NCI-H1694 (cell line): Measurements from ENCODE around the gene ST14.
"Not testable (repeated sequence)": the region's sequence is repeated elsewhere in the genome, so short reads cannot be mapped to it uniquely, and the experiment has no call there.

ENCODE experiments used
- DNase-seq: peaks from one replicate; lab custom pipeline; 2025; lab: John Stamatoyannopoulos, UW

Gene ST14

GRCh38 chr11:130237282-130238006 lies 77.9 kb downstream of the ST14 start:
- no peak for DNase-seq

DNA sequence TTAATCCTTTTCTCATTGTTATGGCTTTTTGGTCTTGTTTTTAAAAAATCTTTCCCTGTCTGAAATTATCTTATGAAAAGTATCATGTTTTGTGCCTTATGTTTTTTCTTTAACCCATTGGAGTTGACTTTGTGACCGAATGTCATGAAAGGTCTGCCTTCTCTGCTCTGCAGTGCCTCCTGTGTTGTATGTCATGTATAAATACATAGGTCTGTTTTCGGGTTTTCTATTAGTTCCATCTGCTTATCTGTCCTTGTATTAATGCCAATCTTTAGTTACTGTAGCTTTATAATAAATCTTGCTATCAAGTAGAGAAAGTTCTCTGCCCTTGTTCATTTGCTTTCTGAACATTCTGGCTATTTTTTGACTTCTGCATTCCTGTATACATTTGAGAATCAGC lies 82.1 kb downstream of the ST14 start:
- no peak for DNase-seq

DNA sequence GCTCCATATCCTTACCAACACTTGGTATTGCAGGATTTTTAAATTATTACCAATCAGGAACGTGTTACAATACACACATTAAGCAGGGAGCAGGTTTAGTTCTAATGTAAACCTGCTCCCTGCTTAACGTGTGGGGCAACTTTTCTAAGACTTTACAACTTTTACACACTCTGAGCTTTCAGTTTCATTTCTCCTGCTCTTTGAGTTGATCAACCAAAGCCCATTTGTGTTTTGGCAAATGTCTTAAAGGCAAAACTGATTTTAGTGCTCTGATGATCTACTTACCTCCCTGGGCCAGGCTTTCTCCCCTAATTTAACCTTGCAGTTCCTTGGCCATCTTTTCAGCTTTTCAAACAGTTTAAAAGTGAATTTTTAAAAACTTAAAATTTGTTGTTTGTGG lies 84.2 kb downstream of the ST14 start:
- DNase-seq, result no peak

- no peak for DNase-seq
These were observed 85.3 kb downstream of the ST14 start for GRCh38 chr11:130244848-130245247.

DNA sequence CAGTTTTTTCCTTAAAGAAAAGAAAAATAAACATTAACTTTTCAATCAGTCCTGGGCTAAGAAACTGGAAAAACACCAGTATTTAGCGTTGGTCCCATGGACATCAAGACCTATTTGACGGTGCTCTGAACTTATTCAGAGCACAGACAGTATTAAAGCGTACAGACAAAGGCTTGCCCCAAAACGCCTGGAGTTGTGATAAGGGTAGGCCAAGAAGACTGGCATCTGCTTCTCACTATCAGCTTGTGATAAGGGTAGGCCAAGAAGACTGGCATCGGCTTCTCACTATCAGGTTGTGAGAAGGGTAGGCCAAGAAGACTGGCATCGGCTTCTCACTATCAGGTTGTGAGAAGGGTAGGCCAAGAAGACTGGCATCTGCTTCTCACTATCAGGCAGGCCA lies 85.8 kb downstream of the ST14 start:
- DNase-seq, result not testable (repeated sequence)

GRCh38 chr11:130246270-130246669 lies 86.7 kb downstream of the ST14 start:
- DNase-seq, result no peak

DNA sequence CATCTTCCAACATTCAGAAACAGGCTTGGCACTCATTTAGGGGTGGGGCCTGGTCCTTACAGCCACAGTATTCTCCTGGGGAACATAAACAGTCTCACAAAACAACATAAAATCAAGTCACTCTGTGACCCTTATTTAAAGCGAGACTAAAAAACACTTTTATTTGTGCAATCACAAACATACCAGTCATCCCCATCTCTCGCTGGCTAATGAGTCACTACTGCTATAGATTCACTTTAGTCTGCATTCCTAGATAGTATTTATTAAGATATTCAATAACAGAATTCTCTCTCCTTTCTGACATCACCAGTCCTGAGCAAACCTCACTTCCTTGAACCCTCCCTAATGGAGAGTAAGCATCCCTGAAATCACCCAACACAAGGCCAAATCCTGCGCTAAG lies 87.2 kb downstream of the ST14 start:
- DNase-seq, result no peak

DNA sequence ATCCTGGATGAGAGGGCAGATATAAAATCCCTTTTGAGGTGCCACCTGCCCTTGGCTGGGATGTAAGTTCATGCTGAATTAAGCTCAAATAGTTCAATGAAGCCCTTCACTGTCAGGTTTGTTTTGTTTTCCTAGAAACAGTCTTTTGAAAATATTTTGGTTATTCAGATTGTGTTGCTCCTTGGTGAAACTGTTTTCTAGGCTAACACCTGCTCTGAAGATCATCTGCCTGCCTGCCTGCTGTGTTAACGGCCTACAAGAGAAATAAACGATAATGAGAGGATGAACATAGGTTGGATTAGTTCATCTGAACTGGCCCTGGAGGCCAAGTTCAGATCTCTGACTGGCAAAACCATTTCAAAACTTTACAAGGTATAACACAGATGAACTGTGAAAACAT lies 87.7 kb downstream of the ST14 start:
- no peak for DNase-seq

GRCh38 chr11:130249371-130249770 lies 89.8 kb downstream of the ST14 start:
- DNase-seq, result no peak

DNA sequence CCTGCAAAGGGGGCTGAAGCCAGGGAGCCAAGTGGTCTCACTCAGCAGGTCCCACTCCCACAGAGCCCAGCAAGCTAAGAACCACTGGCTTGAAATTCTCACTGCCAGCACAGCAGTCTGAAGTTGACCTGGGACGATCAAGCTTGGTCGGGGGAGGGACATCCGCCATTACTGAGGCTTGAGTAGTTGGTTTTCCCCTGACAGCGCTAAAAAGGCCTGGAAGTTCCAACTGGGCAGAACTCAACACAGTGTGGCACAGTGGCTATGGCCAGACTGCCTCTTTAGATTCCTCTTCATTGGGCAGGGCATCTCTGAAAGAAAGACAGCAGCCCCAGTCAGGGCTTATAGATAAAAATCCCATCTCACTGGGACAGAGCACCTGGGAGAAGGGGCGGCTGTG lies 90.3 kb downstream of the ST14 start:
- DNase-seq, result not testable (repeated sequence)

- DNase-seq, result not testable (repeated sequence)
These were observed 92.2 kb downstream of the ST14 start for GRCh38 chr11:130251763-130252162.
